NOMO-1 (cell line): Measurements from ENCODE around the gene PPP1R13L.
A peak's percentile ranks its signal among the peaks of the same experiment; 100 is the strongest.
"Not testable (repeated sequence)": the region's sequence is repeated elsewhere in the genome, so short reads cannot be mapped to it uniquely, and the experiment has no call there.

ENCODE experiments used
- DNase-seq, 2 experiments: peaks; one replicate each; lab custom pipeline; 2025; ENCODE audit not compliant: unreplicated experiment in 2 of 2; lab: John Stamatoyannopoulos, UW

The PPP1R13L gene

GRCh38 chr19:45432543-45432942 lies 27.7 kb upstream of the PPP1R13L start:
- DNase-seq = not testable (repeated sequence)

GRCh38 chr19:45431008-45431407 lies 26.1 kb upstream of the PPP1R13L start:
- peak; percentile 62 to 76 for DNase-seq

DNA sequence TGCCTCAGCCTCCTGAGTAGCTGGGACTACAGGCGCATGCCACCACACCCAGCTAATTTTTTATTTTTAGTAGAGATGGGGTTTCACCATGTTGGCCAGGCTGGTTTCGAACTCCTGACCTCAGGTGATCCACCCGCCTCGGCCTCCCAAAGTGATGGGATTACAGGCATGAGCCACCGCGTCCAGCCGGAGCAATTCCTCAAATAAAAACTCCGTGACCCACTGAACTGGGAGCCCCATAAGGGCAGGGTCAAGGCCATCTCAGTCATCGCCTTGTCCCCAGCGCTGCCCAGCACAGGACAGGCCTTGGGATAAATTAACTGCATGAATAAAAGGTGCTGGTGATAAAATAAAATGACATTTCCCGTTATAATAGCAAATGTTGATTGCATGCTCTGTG lies 25.0 kb upstream of the PPP1R13L start:
- not testable (repeated sequence) for DNase-seq

DNA sequence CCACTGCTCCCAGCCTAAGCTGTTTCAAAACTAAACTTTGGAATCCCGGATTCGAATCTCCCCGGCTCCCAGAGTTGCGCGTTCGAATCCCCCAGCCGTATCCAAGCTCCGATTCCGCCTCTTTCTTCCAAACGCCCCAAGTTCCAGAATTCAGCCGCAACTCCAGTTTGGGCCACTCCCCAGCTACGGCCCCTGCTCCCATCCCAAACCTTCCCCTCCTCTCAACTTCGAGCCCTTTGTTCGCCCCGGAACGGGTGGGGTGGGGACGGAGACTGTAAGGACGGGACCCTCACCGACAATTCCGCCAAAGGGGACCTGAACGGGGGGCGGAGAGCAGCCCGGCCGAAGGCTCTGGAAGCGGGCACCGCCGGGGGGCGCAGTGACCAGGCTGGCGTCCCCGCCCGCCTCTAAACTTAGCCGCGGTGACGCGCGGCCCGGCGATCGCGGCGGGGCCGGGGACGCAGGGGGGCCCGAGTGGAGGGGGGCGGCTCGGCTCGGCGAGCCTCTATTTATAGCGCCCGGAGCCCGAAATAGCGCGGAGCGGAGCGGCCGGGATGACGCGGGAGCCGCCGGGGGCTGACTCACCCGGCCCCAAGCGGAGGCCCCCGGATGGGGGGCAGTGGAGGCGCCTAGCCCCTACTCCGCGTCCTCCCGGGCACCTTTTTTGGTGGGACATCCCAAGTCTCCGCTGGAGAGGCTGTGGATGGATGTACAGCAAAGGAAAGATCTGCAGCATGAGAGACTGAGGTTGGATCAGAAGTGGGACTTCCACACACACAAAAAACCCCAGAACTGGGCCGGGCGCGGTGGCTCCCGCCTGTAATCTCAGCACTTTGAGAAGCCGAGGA lies 23.7 kb upstream of the PPP1R13L start:
- peak; percentile 19 to 26 for DNase-seq

- peak; percentile 11 to 71 for DNase-seq
These were observed 19.6 kb upstream of the PPP1R13L start for GRCh38 chr19:45424191-45425058.

DNA sequence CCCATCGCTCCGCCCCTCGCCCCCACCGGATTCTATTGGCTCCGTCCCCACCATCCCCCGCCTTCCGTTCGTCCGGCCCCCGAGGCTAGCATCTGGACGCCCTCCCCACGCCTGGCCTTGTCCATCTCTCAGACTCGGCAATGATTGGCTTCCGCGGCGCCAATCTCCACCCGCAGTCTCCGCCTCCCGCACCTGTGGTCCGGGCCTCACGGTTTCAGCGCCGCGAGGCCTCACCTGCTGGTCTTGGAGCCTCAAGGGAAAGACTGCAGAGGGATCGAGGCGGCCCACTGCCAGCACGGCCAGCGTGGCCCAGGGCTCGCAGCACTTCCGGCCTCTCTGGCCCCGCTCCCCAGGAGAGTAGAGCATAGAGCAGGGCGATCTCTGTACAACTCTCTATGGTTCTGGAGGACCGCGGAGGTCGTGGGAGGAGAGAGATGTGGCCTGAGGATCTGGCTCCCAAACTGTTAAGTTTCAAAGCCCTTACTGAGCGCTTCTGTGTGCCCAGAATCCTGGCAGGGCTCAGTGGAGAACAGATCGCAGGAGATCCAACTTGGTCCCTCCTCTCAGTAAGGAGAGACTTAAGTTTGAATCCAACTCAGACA lies 18.8 kb upstream of the PPP1R13L start, which contains the start of gene ERCC1:
ERCC1 (minus strand) TSS at position 329 of the 602 bp plus-strand sequence. CDS start 543 bp downstream, outside the sequence.
- peak; percentile 95 to 97 for DNase-seq

DNA sequence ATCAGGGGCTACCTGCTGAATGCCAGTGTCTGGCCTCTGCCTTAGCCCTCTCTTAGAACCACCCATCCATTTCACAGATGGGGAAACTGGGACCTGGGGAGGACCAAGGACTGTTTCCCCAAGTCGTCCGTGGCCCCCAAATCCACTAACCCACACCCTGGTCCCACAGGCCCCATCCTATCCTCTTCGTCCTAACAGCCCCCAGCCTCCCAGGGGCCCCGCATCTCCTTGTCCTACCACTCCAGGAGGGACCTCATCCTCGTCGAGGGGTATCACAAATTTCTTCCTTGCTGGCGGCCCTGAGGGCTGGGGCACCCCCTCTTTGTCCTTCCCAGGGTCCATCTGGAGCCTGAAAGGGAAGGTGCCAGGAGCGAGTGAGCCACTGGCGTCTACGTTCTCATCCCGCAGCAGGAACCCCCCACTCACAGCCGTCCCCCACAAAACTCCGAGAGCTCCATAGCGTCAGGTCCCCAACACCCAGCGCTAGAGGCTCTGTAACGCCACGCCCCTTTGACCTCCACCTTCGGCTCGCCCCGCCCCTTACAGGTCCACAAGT lies 18.2 kb upstream of the PPP1R13L start:
- no peak for DNase-seq

- no peak for DNase-seq
These were observed 17.2 kb upstream of the PPP1R13L start for GRCh38 chr19:45421947-45422498.

DNA sequence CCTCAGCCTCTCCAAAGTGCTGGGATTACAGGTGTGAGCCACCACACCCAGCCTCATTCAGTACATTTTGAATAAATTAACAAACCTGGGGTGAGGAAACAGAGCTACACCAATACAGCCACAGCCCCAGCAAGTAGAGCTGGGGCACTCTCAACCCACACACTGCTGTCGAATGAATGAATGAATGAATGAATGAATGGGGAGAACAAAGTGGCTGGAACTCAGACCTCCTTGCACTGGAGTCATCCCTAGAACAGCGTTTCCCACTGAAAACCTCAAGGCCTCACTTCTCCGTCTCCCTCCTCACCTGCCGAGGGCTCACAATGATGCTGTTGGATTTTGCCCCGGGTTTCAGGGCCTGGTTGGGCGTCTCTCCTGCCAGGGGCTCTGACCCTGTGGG lies 16.0 kb upstream of the PPP1R13L start:
- no peak for DNase-seq

DNA sequence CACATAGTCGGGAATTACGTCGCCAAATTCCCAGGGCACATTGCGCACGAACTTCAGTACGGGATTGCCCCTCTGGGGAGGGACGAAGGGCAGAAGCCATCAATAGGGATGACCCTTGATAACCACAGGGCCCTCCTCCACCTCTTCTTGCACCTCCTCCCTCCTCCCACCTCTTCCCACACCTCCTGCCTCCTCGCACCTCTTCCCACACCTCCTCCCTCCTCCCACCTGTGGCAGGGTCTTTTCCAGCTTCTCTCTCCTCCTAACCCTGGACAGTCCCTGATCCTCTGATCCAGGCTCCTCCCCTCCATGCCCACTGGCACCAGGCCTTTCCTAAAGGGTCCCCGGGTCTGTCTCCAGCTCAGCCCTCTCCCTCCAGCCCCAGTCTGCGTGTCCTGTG lies 15.5 kb upstream of the PPP1R13L start:
- DNase-seq = no peak

DNA sequence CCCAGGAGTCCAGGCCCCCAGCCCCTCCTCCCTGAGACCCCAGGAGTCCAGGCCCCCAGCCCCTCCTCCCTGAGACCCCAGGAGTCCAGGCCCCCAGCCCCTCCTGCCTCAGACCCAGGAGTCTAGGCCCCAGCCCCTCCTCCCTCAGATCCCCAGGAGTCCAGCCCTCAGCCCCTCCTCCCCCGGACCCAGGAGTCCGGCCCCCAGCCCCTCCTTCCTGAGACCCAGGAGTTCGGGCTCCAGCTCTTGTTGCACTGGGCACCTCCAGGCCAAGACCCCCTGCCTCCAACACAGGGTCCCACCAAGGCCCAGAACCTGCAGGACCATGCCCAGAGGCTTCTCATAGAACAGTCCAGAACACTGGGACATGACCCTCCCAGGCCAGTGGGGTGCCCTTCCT lies 15.0 kb upstream of the PPP1R13L start:
- DNase-seq = no peak

DNA sequence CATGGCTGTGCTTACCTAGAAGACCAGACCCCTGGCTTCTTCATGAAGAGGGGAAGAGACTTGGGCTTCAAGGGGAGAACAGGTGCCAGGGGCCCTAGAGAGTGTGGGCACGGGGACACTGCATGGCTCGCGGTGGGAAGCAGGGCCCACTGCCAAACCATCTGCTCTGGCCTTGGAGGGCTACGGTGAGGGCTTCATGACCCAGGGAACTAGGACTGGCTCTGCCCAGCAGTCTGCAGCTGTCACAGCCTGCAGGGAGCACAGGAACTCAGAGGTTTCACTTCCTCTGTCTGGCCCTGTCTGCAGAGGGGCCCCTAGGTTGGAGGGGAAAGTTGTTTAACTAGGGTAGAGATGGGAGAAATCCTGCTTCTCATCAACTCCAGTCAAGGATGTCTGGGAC lies 14.5 kb upstream of the PPP1R13L start:
- peak; percentile 79 to 94 for DNase-seq

DNA sequence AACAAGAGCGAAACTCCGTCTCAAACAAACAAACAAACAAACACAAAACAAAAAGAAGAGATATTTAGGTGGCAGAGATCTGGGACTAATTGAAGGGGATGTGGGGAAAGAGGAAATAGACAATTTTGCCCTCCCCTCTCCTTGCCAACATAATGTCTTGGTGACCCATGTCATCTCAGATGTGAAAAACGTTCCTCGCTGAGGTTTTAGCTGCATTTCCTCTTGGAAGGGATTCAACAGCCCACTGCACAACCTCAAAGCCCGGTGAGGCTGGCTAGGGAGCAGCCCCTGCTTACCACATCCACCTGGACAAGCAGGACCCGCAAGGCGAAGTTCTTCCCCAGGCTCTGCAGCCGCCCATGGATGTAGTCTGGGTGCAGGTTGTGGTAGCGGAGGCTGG lies 13.9 kb upstream of the PPP1R13L start:
- DNase-seq = peak; percentile 23 to 54

- no peak for DNase-seq
These were observed 12.3 kb upstream of the PPP1R13L start for GRCh38 chr19:45417151-45417550.

DNA sequence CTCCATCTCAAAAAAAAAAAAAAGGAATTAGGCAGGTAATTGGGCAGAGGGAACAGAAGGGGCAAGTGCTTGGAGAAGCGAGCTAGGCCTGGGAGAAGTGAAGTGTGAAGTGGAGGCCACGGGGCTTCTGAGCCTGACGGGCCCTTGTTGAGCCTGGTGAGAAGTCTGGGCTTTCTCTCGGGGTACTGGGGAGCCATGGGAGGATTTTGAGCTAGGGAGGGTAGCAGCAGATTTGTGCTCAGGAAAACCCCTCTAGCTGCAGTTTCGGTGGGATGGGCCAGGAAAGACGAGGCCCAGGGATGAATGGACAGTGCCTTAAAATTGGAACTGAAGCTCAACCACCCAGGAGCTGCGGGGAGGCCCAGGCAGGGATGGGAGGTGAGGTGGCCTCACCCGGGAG lies 9.6 kb upstream of the PPP1R13L start:
- no peak for DNase-seq

- DNase-seq = no peak
These were observed 8.6 kb upstream of the PPP1R13L start for GRCh38 chr19:45413497-45413896.

DNA sequence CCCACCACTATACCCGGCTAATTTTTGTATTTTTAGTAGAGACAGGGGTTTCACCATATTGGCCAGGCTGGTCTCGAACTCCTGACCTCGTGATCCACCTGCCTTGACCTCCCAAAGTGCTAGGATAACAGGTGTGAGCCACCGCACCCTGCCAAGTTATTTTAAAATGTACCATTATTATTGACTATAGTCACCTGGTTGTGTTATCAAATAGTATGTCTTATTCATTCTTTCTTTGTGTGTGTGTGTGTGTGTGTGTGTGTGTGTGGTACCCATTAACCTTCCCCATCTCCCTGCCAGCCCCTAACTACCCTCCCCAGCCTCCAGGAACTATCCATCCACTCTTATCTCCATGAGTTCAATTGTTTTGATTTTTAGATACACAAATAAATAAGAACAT lies 5.5 kb upstream of the PPP1R13L start:
- not testable (repeated sequence) for DNase-seq

DNA sequence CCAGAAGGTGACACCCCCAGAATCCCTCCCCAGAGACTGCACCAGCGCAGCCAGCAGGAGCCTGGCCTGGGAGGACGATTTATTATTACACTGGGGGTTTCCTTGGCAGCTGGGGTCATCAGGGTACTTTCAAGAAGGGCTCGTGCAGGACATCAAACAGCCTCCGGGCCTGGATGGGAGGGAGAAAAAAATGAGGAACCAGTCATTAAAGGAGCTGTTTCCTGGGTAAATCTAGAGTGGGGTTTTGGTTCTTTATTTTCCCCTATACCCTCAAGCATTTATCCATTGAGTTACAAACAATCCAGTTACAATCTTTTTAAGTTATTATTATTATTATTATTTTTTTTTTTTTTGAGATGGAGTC lies 4.7 kb upstream of the PPP1R13L start:
- DNase-seq = peak; percentile 49 to 70

GRCh38 chr19:45408830-45409556 lies 4.1 kb upstream of the PPP1R13L start:
- no peak for DNase-seq

GRCh38 chr19:45408121-45408520 lies 3.3 kb upstream of the PPP1R13L start:
- no peak for DNase-seq
